GM19043 (cell line): ENCODE measurements around the gene APOBEC3H.

Source experiments
- ATAC-seq: cut with Tn5 transposase; IDR thresholded peaks from one replicate; pipeline ENCODE4 v1.9.1; 2021; ENCODE audit warnings: low read depth; ENCODE audit not compliant: unreplicated experiment

Gene APOBEC3H

GRCh38 chr22:39132871-39133524 lies 36.0 kb downstream of the APOBEC3H start:
- no peak for ATAC-seq

- ATAC-seq, result no peak
These were observed 36.8 kb downstream of the APOBEC3H start for GRCh38 chr22:39133871-39134270.

GRCh38 chr22:39134366-39135091 lies 37.5 kb downstream of the APOBEC3H start:
- no peak for ATAC-seq

- ATAC-seq, result no peak
These were observed 38.2 kb downstream of the APOBEC3H start for GRCh38 chr22:39135092-39135896.

- no peak for ATAC-seq
These were observed 39.3 kb downstream of the APOBEC3H start for GRCh38 chr22:39136317-39136716.

GRCh38 chr22:39138357-39138997 lies 41.4 kb downstream of the APOBEC3H start:
- no peak for ATAC-seq

- ATAC-seq, result no peak
These were observed 42.9 kb downstream of the APOBEC3H start for GRCh38 chr22:39139933-39140332.

GRCh38 chr22:39142088-39142680 lies 45.1 kb downstream of the APOBEC3H start:
- no peak for ATAC-seq

- no peak for ATAC-seq
These were observed 47.2 kb downstream of the APOBEC3H start for GRCh38 chr22:39144101-39144767.

GRCh38 chr22:39146256-39147101 lies 49.4 kb downstream of the APOBEC3H start:
- no peak for ATAC-seq

GRCh38 chr22:39147335-39148025 lies 50.4 kb downstream of the APOBEC3H start:
- ATAC-seq, result no peak

- no peak for ATAC-seq
These were observed 51.1 kb downstream of the APOBEC3H start for GRCh38 chr22:39148026-39148726.

GRCh38 chr22:39148727-39149535 lies 51.9 kb downstream of the APOBEC3H start:
- no peak for ATAC-seq

- no peak for ATAC-seq
These were observed 53.1 kb downstream of the APOBEC3H start for GRCh38 chr22:39149915-39150847.

- no peak for ATAC-seq
These were observed 53.8 kb downstream of the APOBEC3H start for GRCh38 chr22:39150848-39151215.

- ATAC-seq, result no peak
These were observed 54.4 kb downstream of the APOBEC3H start for GRCh38 chr22:39151329-39151975.
